AG10803 (cell line): Measurements from ENCODE around the gene STARD13.

Source experiments
- DNase-seq: peaks from one replicate; pipeline ENCODE4 v3.0.0; 2010; ENCODE audit warnings: low read depth
- H3K4me3 ChIP-seq: 2 replicates; pipeline ENCODE4 v1.5.1; 2011; ENCODE audit warnings: mild to moderate bottlenecking, low read length, control low read depth
- CTCF ChIP-seq: conservative IDR thresholded peaks from 2 replicates; pipeline ENCODE4 v1.5.1; 2011; ENCODE audit warnings: mild to moderate bottlenecking, low read length, control low read depth, inconsistent platforms

Gene STARD13

DNA sequence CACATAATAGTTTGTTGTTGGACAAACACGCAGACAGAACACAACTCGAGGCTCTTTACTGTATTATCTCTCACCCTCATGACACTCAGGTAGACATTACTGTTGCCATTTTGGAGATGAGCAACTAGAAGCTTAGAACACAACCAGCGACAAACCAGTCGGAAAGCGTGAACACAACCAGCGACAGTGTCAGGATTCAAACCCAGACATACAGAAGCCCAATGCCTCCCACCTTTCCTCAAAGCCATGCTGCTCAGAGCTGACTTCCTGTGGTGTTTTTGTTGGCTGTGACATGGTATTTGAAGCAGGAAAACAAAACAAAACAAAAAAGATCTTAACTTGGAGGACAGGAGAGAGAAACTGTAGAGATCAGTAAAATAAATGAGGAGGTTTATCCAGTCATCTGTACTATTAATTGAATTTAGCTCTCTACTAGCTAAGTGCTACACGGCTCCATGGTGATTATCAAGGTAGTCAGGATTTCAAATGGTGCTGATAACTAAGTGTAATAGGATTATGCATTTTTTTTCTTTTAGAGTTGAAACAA, 92.1 kb downstream of the STARD13 start:
- no peak overlapping the region for H3K4me3 ChIP-seq
- no peak for TF ChIP-seq CTCF
- no peak for DNase-seq

GRCh38 chr13:33191425-33192210, 93.9 kb downstream of the STARD13 start:
- DNase-seq = peak; percentile 55
- H3K4me3 ChIP-seq = no peak overlapping the region
- TF ChIP-seq CTCF = no peak

GRCh38 chr13:33189470-33189869, 96.1 kb downstream of the STARD13 start:
- H3K4me3 ChIP-seq = no peak overlapping the region
- TF ChIP-seq CTCF = no peak
- DNase-seq = no peak

DNA sequence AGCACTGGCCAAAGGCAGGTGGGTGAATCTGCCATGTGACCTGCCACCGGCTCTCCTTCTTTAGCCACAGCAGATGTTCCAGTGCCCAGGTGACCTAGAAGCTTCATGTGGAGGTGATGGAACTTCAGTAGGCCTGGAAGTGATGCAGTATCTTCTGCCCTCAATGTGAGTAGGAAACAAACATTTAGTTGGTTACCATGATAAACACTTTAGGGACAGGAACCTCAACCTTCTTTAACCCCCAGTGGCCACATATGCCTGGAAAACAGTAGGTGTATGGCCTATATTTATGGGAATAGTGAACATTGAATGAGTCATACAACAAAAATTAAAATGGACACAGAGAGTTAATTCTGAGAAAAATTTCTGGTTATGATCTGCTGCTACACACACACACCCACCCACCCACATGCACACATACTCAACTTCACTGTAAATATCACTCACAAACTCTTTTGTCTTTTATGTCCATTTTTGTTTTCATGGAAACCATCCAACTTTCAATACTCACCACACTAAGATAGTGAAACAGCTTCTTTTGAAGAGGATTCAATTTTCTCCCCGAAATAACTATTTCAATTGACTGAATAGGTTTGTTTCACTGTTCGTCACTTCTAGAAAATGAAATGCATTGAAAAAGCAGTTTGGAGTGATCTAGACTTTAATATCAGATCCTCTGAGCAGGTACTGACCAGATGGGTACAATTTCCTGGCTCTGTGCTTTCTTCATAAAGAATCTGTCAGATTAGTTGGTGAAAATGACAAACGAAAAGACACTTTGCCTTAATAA, 97.3 kb downstream of the STARD13 start:
- DNase-seq = peak; percentile 28
- H3K4me3 ChIP-seq = no peak overlapping the region
- no peak for TF ChIP-seq CTCF

- DNase-seq = no peak
- H3K4me3 ChIP-seq = no peak overlapping the region
- TF ChIP-seq CTCF = no peak
Observed at GRCh38 chr13:33186861-33187291, 98.7 kb downstream of the STARD13 start.

- no peak overlapping the region for H3K4me3 ChIP-seq
- TF ChIP-seq CTCF = no peak
- DNase-seq = no peak
Observed at GRCh38 chr13:33185853-33186252, 99.7 kb downstream of the STARD13 start.
